ENCODE data around the gene ISLR2. TPM values are rescaled to one million over a fixed set of nuclear protein-coding genes. Genes with fewer than 3 reads are reported as not detected.

The ISLR2 gene
- total RNA-seq, 6 experiments from 2014 or later: 0.07 TPM; not detected in 5

- no peak overlapping the region for H3K4me3 Mint-ChIP-seq
- DNase-seq: no peak
- H3K27me3 Mint-ChIP-seq (ENCODE audit: insufficient read depth): peaks cover 26% of the 10 kb centered on the region
- no peaks in the 10 kb centered on the region for H3K4me1 Mint-ChIP-seq (ENCODE audit: low read depth)
- TF ChIP-seq CTCF (IDR thresholded peaks at IDR 0.05): no peak
- no peaks in the 10 kb centered on the region for H3K9me3 Mint-ChIP-seq
- H3K36me3 Mint-ChIP-seq (ENCODE audit: low read depth): no peaks in the 10 kb centered on the region
- no peak overlapping the region for H3K27ac Mint-ChIP-seq
Measured at GRCh38 chr15:74165461-74165860, 35.1 kb downstream of the ISLR2 start.

GRCh38 chr15:74167891-74168331 is 37.5 kb downstream of the ISLR2 start:
- Mint-ChIP-seq H3K4me1 (ENCODE audit: low read depth) (peaks cover 6% of the 10 kb centered on the region), H3K36me3 (ENCODE audit: low read depth) (no peaks in the 10 kb centered on the region), H3K9me3 (no peaks in the 10 kb centered on the region), H3K4me3 (no peak overlapping the region), H3K27ac (no peak overlapping the region), H3K27me3 (ENCODE audit: insufficient read depth) (peaks cover 25% of the 10 kb centered on the region)
- TF ChIP-seq CTCF (IDR thresholded peaks at IDR 0.05): no peak
- no peak for DNase-seq

GRCh38 chr15:74168711-74169126 is 38.3 kb downstream of the ISLR2 start:
- no peaks in the 10 kb centered on the region for H3K36me3 Mint-ChIP-seq (ENCODE audit: low read depth)

DNA sequence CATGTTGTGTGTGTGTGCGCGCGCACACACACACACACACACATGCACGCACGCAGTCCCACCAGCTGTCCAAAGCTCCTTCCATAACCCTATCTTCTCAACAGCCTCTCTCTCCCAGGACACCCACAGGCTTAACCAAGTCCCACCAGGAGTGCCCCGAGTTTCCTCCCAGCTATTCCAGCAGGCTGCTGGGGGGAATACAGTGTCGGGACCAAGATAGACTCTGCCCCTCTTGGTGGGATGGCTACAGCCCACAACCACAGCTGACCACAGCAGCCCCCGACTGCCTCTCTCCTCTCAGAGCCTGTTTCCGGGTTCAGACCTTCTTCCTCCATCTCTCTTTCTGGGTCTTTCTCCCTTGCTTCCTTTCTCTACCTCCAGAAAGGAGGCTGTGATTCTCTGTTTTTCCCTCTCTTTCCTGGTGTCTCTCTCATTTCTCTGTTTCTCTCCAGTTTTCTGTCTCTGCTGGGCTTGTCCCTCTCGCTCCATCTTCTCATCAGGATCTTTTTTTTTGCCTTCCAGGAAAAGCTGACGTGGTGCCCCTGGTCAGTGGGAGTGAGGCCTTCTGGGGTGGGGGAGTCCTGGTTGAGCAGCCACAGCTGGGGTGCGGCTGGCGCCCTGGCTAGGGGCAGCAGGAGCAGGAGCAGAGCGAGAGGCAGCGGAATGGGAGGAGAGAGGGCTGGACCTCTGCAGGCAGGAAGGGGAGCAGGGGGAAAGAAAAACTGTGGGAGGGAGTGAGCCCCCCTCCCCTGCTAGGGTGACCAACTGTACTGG is 39.9 kb downstream of the ISLR2 start:
- peaks cover 11% of the 10 kb centered on the region for H3K27me3 Mint-ChIP-seq (ENCODE audit: insufficient read depth)
- no peak for DNase-seq
- H3K36me3 Mint-ChIP-seq (ENCODE audit: low read depth): no peaks in the 10 kb centered on the region
- peaks cover 16% of the 10 kb centered on the region for H3K4me1 Mint-ChIP-seq (ENCODE audit: low read depth)
- H3K4me3 Mint-ChIP-seq: no peak overlapping the region
- H3K27ac Mint-ChIP-seq: no peak overlapping the region
- TF ChIP-seq CTCF (IDR thresholded peaks at IDR 0.05): no peak
- H3K9me3 Mint-ChIP-seq: no peaks in the 10 kb centered on the region

More at GRCh38 chr15:74168711-74169126, 38.3 kb downstream of the ISLR2 start:
- Mint-ChIP-seq H3K27ac (no peak overlapping the region), H3K4me1 (ENCODE audit: low read depth) (peaks cover 14% of the 10 kb centered on the region), H3K4me3 (no peak overlapping the region), H3K27me3 (ENCODE audit: insufficient read depth) (peaks cover 20% of the 10 kb centered on the region), H3K9me3 (no peaks in the 10 kb centered on the region)
- DNase-seq: no peak
- no peak for TF ChIP-seq CTCF (IDR thresholded peaks at IDR 0.05)

DNA sequence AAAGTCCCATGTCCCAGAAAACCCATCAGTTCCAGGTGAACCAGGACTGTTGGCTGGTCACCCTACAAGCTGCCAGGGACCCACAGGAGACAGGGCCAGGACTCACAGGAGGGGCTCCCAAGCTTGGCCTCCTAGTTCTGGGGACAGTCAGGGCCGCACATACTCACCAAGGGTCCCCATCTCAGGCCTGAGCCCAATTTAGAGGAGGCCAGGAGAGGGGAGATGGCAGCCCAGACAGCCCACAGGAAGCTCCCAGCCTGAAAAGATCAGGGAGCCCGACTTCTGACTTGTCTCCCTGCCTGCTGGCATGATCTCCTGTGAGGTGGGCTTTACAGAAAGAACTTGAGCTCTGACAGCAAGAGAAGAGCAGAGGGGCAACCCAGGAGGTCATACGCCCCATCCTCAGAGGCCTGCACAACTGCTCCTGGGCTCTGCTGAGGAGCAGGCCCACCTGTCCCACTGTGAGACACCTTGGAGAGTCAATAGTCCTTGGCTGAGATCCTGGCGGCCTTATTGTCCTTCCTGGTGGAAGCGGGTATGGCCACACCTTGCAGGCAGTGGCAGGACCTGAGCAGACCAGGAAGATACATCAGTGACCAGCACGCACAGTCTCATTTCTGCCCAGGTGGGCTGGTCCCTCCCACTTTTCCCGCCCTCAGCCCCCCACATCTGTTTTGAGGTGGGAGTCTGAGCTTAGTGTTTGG is 40.6 kb downstream of the ISLR2 start:
- H3K4me1 Mint-ChIP-seq (ENCODE audit: low read depth): peaks cover 17% of the 10 kb centered on the region
- H3K27me3 Mint-ChIP-seq (ENCODE audit: insufficient read depth): peaks cover 8% of the 10 kb centered on the region
- H3K27ac Mint-ChIP-seq: no peak overlapping the region
- H3K4me3 Mint-ChIP-seq: no peak overlapping the region
- H3K9me3 Mint-ChIP-seq: no peaks in the 10 kb centered on the region
- no peak for TF ChIP-seq CTCF (IDR thresholded peaks at IDR 0.05)
- no peaks in the 10 kb centered on the region for H3K36me3 Mint-ChIP-seq (ENCODE audit: low read depth)
- no peak for DNase-seq
